H1 (cell line): ENCODE data around the gene DAPK1. TPM values are rescaled to one million over a fixed set of nuclear protein-coding genes. Genes with fewer than 3 reads are reported as not detected.

Experiments
- BACH1 ChIP-seq: IDR thresholded peaks from 2 replicates; pipeline ENCODE4 v1.6.1; 2012; ENCODE audit warnings: low read length, improper control_type of control experiment
- USF2 ChIP-seq: IDR thresholded peaks from 2 replicates; pipeline ENCODE4 v1.6.1; 2011; ENCODE audit warnings: low read length, improper control_type of control experiment
- polyA plus RNA-seq, 7 experiments: library from polyadenylated mRNA; depleted of rRNA in 3 of 7; stranded (reverse) in 5 of 7; unstranded in 2 of 7; fragments of >200 nt in 5 of 7; fragments of 200-250 nt in 2 of 7; gene quantifications; 1 replicate in 5 of 7; 2 replicates in 1 of 7; 4 replicates in 1 of 7; pipeline versions ENCODE4 v1.2.1 to v1.2.3, GENCODE V29; 2011 to 2013; ENCODE audit warnings: missing spikeins in 2 of 7, mixed read lengths in 2 of 7
- total RNA-seq: library from RNA; stranded (reverse); fragmentation: NEBNext Ultra II Directional; extraction: Animal tissue kit (Norgen Biotek cat#: 25700); gene quantifications from 2 replicates; pipeline ENCODE4 v1.2.1, GENCODE V29; 2021

DAPK1 gene
- total and polyA plus RNA-seq, 2 of the 8 experiments (the other 6 are each of a cell fraction or from before 2014, with no cell fraction given) = 62.4 to 131 TPM

- TF ChIP-seq USF2 (no peak), BACH1 (no peak)
Measured at GRCh38 chr9:87540444-87541105, 42.9 kb downstream of the DAPK1 start (continued).
